ENCODE data around the gene TCEANC2. TPM values are rescaled to one million over a fixed set of nuclear protein-coding genes. Genes with fewer than 3 reads are reported as not detected.
"Not testable (repeated sequence)": the region's sequence is repeated elsewhere in the genome, so short reads cannot be mapped to it uniquely, and the experiment has no call there.

TCEANC2 gene
- total RNA-seq, 1 experiment from 2014 or later: 4.2 TPM

- H3K4me1 ChIP-seq (ENCODE audit: insufficient read depth, low read length, poor library complexity, severe bottlenecking): peaks cover 28% of the 10 kb centered on the region
- no TSS peak for BruUV-seq (replicated peaks)
Observed at GRCh38 chr1:54099061-54099610, 45.7 kb downstream of the TCEANC2 start.

GRCh38 chr1:54100500-54100899 is 47.1 kb downstream of the TCEANC2 start:
- ChIA-PET CTCF (no interaction called here), POLR2A (ENCODE audit: low non-redundant PET) (no interaction called here)
- Histone ChIP-seq H3K27ac (ENCODE audit: low read depth, low read length, poor library complexity, severe bottlenecking) (no peak overlapping the region), H3K9me3 (ENCODE audit: low read depth, low read length, poor library complexity, severe bottlenecking) (no peaks in the 10 kb centered on the region), H3K27me3 (replicated peaks; ENCODE audit: insufficient read depth, low read depth, low read length, poor library complexity) (no peaks in the 10 kb centered on the region), H3K4me1 (ENCODE audit: insufficient read depth, low read length, poor library complexity, severe bottlenecking) (peaks cover 21% of the 10 kb centered on the region), H3K4me3 (ENCODE audit: low read depth, low read length, poor library complexity, severe bottlenecking) (no peak overlapping the region), H3K36me3 (ENCODE audit: insufficient read depth, low read length, poor library complexity, severe bottlenecking) (no peaks in the 10 kb centered on the region)
- no TSS peak for BruUV-seq (replicated peaks)
- TF ChIP-seq EZH2 (IDR thresholded peaks at IDR 0.05; ENCODE audit: borderline replicate concordance, low read depth, low read length, poor library complexity, severe bottlenecking) (no peak), CTCF (conservative IDR thresholded peaks at IDR 0.05; ENCODE audit: low read depth, low read length) (no peak)
- DNase-seq (ENCODE audit: low spot score): no peak
- intact Hi-C loops (cut with micrococcal nuclease; ENCODE audit: unreplicated experiment): no loop called here

More at GRCh38 chr1:54099061-54099610, 45.7 kb downstream of the TCEANC2 start:
- POLR2A ChIA-PET (ENCODE audit: low non-redundant PET): no interaction called here
- CTCF ChIA-PET: no interaction called here
- no peak for TF ChIP-seq CTCF (conservative IDR thresholded peaks at IDR 0.05; ENCODE audit: low read depth, low read length)
- TF ChIP-seq EZH2 (IDR thresholded peaks at IDR 0.05; ENCODE audit: borderline replicate concordance, low read depth, low read length, poor library complexity, severe bottlenecking): no peak
- no peak for DNase-seq (ENCODE audit: low spot score)
- no peak overlapping the region for H3K4me3 ChIP-seq (ENCODE audit: low read depth, low read length, poor library complexity, severe bottlenecking)
- no peaks in the 10 kb centered on the region for H3K9me3 ChIP-seq (ENCODE audit: low read depth, low read length, poor library complexity, severe bottlenecking)
- no peaks in the 10 kb centered on the region for H3K27me3 ChIP-seq (replicated peaks; ENCODE audit: insufficient read depth, low read depth, low read length, poor library complexity)
- H3K36me3 ChIP-seq (ENCODE audit: insufficient read depth, low read length, poor library complexity, severe bottlenecking): no peaks in the 10 kb centered on the region
- intact Hi-C loops (cut with micrococcal nuclease; ENCODE audit: unreplicated experiment): no loop called here
- H3K27ac ChIP-seq (ENCODE audit: low read depth, low read length, poor library complexity, severe bottlenecking): no peak overlapping the region

- no peaks in the 10 kb centered on the region for H3K9me3 ChIP-seq (ENCODE audit: low read depth, low read length, poor library complexity, severe bottlenecking)
- H3K4me1 ChIP-seq (ENCODE audit: insufficient read depth, low read length, poor library complexity, severe bottlenecking): no peaks in the 10 kb centered on the region
- no peak overlapping the region for H3K4me3 ChIP-seq (ENCODE audit: low read depth, low read length, poor library complexity, severe bottlenecking)
- no TSS peak for BruUV-seq (replicated peaks)
- CTCF ChIA-PET: no interaction called here
- TF ChIP-seq CTCF (conservative IDR thresholded peaks at IDR 0.05; ENCODE audit: low read depth, low read length) (no peak), EZH2 (IDR thresholded peaks at IDR 0.05; ENCODE audit: borderline replicate concordance, low read depth, low read length, poor library complexity, severe bottlenecking) (no peak)
- H3K27me3 ChIP-seq (replicated peaks; ENCODE audit: insufficient read depth, low read depth, low read length, poor library complexity): no peaks in the 10 kb centered on the region
- H3K27ac ChIP-seq (ENCODE audit: low read depth, low read length, poor library complexity, severe bottlenecking): no peak overlapping the region
- POLR2A ChIA-PET (ENCODE audit: low non-redundant PET): no interaction called here
- H3K36me3 ChIP-seq (ENCODE audit: insufficient read depth, low read length, poor library complexity, severe bottlenecking): no peaks in the 10 kb centered on the region
- DNase-seq (ENCODE audit: low spot score): no peak
- intact Hi-C loops (cut with micrococcal nuclease; ENCODE audit: unreplicated experiment): no loop called here
Observed at GRCh38 chr1:54103414-54103813, 50.0 kb downstream of the TCEANC2 start.

GRCh38 chr1:54104613-54105012 is 51.2 kb downstream of the TCEANC2 start:
- not testable (repeated sequence) for H3K27ac ChIP-seq (ENCODE audit: low read depth, low read length, poor library complexity, severe bottlenecking)

More at GRCh38 chr1:54104613-54105012, 51.2 kb downstream of the TCEANC2 start:
- H3K27me3 ChIP-seq (replicated peaks; ENCODE audit: insufficient read depth, low read depth, low read length, poor library complexity); H3K4me1 ChIP-seq (ENCODE audit: insufficient read depth, low read length, poor library complexity, severe bottlenecking); H3K4me3 ChIP-seq (ENCODE audit: low read depth, low read length, poor library complexity, severe bottlenecking); CTCF ChIA-PET; H3K9me3 ChIP-seq (ENCODE audit: low read depth, low read length, poor library complexity, severe bottlenecking); H3K36me3 ChIP-seq (ENCODE audit: insufficient read depth, low read length, poor library complexity, severe bottlenecking); BruUV-seq (replicated peaks); POLR2A ChIA-PET (ENCODE audit: low non-redundant PET); intact Hi-C loops (cut with micrococcal nuclease; ENCODE audit: unreplicated experiment); DNase-seq (ENCODE audit: low spot score): not testable (repeated sequence)

All from A673 (cell line).